Measurements from ENCODE around the gene ARF5. TPM values are rescaled to one million over a fixed set of nuclear protein-coding genes. Genes with fewer than 3 reads are reported as not detected.
"Not testable (repeated sequence)": the region's sequence is repeated elsewhere in the genome, so short reads cannot be mapped to it uniquely, and the experiment has no call there.

ARF5 gene
- polyA plus RNA-seq, 1 donor (not counting 4 experiments of a cell fraction or from before 2014, with no cell fraction given): 274 TPM

DNA sequence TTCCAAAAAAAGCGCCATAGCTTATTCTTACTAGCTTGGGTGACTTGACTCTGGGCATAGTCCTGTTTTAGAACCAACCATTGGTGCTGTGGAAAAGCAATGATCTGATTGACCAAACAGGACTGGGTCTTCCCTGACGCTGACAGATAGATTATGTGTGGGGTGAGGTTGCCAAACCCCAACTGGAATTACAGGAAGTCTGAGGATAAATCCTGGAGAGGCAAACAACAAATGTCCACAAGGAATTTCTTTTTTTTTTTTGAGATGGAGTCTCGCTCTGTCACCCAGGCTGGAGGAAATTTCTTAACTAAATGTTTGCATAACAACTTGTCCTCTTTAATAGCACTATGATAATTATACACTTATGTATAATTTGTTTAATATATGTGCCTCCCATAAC lies 22.0 kb upstream of the ARF5 start:
- DNase-seq (ENCODE audit: low read depth, low spot score) (no peak), FAIRE-seq (no peak)
- Histone ChIP-seq H3K36me3 (ENCODE audit: control insufficient read depth in 2 of 2, extremely low read depth in 1 of 2, insufficient read depth in 2 of 2, low read length in 2 of 2) (no peaks in the 10 kb centered on the region), H3K27me3 (ENCODE audit: control insufficient read depth, extremely low read depth, insufficient read depth, low read length) (no peaks in the 10 kb centered on the region), H3K4me1 (ENCODE audit: control insufficient read depth, extremely low read depth, insufficient read depth, low read length) (no peaks in the 10 kb centered on the region), H3K9me3 (ENCODE audit: control insufficient read depth, low read depth, low read length) (no peaks in the 10 kb centered on the region), H3K9ac (ENCODE audit: control insufficient read depth, extremely low read depth, insufficient read depth, low read length) (no peak overlapping the region), H3K9me1 (ENCODE audit: control insufficient read depth, extremely low read depth, insufficient read depth, low read length) (no peaks in the 10 kb centered on the region), H2AFZ (ENCODE audit: control insufficient read depth, low read length) (no peak overlapping the region), H3K79me2 (ENCODE audit: control insufficient read depth, insufficient read depth, low read length) (no peaks in the 10 kb centered on the region), H3K4me3 (ENCODE audit: control insufficient read depth in 2 of 3, extremely low read depth in 1 of 3, insufficient read depth in 2 of 3, low read depth in 1 of 3, low read length in 3 of 3) (no peak overlapping the region), H4K20me1 (ENCODE audit: control insufficient read depth, extremely low read depth, insufficient read depth, low read length) (no peaks in the 10 kb centered on the region), H3K4me2 (ENCODE audit: control insufficient read depth, extremely low read depth, insufficient read depth, low read depth, low read length) (no peak overlapping the region), H3K27ac (ENCODE audit: control insufficient read depth, insufficient read depth, low read length) (no peak overlapping the region)
- TF ChIP-seq, protein P1, sequence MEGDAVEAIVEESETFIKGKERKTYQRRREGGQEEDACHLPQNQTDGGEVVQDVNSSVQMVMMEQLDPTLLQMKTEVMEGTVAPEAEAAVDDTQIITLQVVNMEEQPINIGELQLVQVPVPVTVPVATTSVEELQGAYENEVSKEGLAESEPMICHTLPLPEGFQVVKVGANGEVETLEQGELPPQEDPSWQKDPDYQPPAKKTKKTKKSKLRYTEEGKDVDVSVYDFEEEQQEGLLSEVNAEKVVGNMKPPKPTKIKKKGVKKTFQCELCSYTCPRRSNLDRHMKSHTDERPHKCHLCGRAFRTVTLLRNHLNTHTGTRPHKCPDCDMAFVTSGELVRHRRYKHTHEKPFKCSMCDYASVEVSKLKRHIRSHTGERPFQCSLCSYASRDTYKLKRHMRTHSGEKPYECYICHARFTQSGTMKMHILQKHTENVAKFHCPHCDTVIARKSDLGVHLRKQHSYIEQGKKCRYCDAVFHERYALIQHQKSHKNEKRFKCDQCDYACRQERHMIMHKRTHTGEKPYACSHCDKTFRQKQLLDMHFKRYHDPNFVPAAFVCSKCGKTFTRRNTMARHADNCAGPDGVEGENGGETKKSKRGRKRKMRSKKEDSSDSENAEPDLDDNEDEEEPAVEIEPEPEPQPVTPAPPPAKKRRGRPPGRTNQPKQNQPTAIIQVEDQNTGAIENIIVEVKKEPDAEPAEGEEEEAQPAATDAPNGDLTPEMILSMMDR (optimal IDR thresholded peaks at IDR 0.05 in 1 of 3, IDR thresholded peaks at IDR 0.05 in 1 of 3, conservative IDR thresholded peaks at IDR 0.05 in 1 of 3; ENCODE audit: extremely low read depth in 1 of 3, insufficient read depth in 2 of 3, low read length in 3 of 3): no peak
- TF ChIP-seq EZH2 (IDR thresholded peaks at IDR 0.05; ENCODE audit: low read length): no peak
- dilution Hi-C loops (cut with MboI; ENCODE audit: extremely low pct_ligation_motif_present, low sequenced_read_pairs): no loop called here

GRCh38 chr7:127568034-127568433 lies 20.2 kb upstream of the ARF5 start:
- H3K9ac ChIP-seq (ENCODE audit: control insufficient read depth, extremely low read depth, insufficient read depth, low read length); H3K79me2 ChIP-seq (ENCODE audit: control insufficient read depth, insufficient read depth, low read length); H3K9me1 ChIP-seq (ENCODE audit: control insufficient read depth, extremely low read depth, insufficient read depth, low read length); DNase-seq (ENCODE audit: low read depth, low spot score); FAIRE-seq; H4K20me1 ChIP-seq (ENCODE audit: control insufficient read depth, extremely low read depth, insufficient read depth, low read length); H3K4me2 ChIP-seq (ENCODE audit: control insufficient read depth, extremely low read depth, insufficient read depth, low read depth, low read length); H3K36me3 ChIP-seq (ENCODE audit: control insufficient read depth in 2 of 2, extremely low read depth in 1 of 2, insufficient read depth in 2 of 2, low read length in 2 of 2); H3K9me3 ChIP-seq (ENCODE audit: control insufficient read depth, low read depth, low read length); H3K27me3 ChIP-seq (ENCODE audit: control insufficient read depth, extremely low read depth, insufficient read depth, low read length); H3K27ac ChIP-seq (ENCODE audit: control insufficient read depth, insufficient read depth, low read length); H2AFZ ChIP-seq (ENCODE audit: control insufficient read depth, low read length); H3K4me3 ChIP-seq (ENCODE audit: control insufficient read depth in 2 of 3, extremely low read depth in 1 of 3, insufficient read depth in 2 of 3, low read depth in 1 of 3, low read length in 3 of 3); H3K4me1 ChIP-seq (ENCODE audit: control insufficient read depth, extremely low read depth, insufficient read depth, low read length); dilution Hi-C loops (cut with MboI; ENCODE audit: extremely low pct_ligation_motif_present, low sequenced_read_pairs): not testable (repeated sequence)

DNA sequence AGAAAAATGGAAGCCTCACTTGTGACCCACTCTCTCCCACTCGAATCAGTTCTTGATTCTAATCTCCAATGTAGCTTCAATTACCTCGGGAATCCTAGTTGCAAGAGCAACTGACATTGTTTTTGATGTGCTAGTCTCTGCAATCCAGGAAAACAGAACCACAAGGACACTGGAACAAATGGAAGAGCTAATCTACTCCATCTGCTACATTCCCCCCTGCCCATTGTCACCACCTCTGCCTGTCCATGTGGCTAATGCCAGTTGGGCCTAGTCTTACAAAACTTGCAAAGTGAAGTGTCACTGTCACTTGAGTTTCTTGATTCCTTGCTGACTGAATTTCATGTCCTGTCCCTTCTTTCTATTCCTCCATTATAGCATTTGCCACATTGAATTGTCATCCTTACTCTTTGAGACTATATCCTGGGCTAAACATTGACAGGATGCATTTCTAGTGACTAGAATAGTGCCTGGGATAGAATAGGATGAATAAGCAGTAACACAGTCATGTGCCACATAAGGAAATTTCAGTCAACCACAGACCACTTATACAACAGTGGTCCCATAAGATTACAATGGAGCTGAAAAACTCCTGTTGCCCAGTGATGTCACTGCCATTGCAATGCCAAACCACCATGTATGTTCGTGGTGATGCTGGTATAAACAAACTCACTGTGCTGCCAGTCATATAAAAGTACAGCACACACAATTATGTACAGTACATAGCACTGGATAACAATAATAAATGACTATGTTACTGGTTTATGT lies 16.3 kb upstream of the ARF5 start:
- dilution Hi-C loops (cut with MboI; ENCODE audit: extremely low pct_ligation_motif_present, low sequenced_read_pairs): no loop called here
- no peaks in the 10 kb centered on the region for H3K79me2 ChIP-seq (ENCODE audit: control insufficient read depth, insufficient read depth, low read length)
- H3K9me1 ChIP-seq (ENCODE audit: control insufficient read depth, extremely low read depth, insufficient read depth, low read length): no peaks in the 10 kb centered on the region
- no peak for DNase-seq (ENCODE audit: low read depth, low spot score)
- H3K9me3 ChIP-seq (ENCODE audit: control insufficient read depth, low read depth, low read length): no peaks in the 10 kb centered on the region
- H3K4me3 ChIP-seq (ENCODE audit: control insufficient read depth in 2 of 3, extremely low read depth in 1 of 3, insufficient read depth in 2 of 3, low read depth in 1 of 3, low read length in 3 of 3): no peak overlapping the region
- H3K9ac ChIP-seq (ENCODE audit: control insufficient read depth, extremely low read depth, insufficient read depth, low read length): no peak overlapping the region
- H2AFZ ChIP-seq (ENCODE audit: control insufficient read depth, low read length): no peak overlapping the region
- H3K4me2 ChIP-seq (ENCODE audit: control insufficient read depth, extremely low read depth, insufficient read depth, low read depth, low read length): no peak overlapping the region
- TF ChIP-seq, protein P1 (optimal IDR thresholded peaks at IDR 0.05 in 1 of 3, IDR thresholded peaks at IDR 0.05 in 1 of 3, conservative IDR thresholded peaks at IDR 0.05 in 1 of 3; ENCODE audit: extremely low read depth in 1 of 3, insufficient read depth in 2 of 3, low read length in 3 of 3): no peak
- TF ChIP-seq EZH2 (IDR thresholded peaks at IDR 0.05; ENCODE audit: low read length): no peak
- no peak for FAIRE-seq
- no peaks in the 10 kb centered on the region for H4K20me1 ChIP-seq (ENCODE audit: control insufficient read depth, extremely low read depth, insufficient read depth, low read length)
- no peaks in the 10 kb centered on the region for H3K36me3 ChIP-seq (ENCODE audit: control insufficient read depth in 2 of 2, extremely low read depth in 1 of 2, insufficient read depth in 2 of 2, low read length in 2 of 2)
- H3K4me1 ChIP-seq (ENCODE audit: control insufficient read depth, extremely low read depth, insufficient read depth, low read length): no peaks in the 10 kb centered on the region
- no peaks in the 10 kb centered on the region for H3K27me3 ChIP-seq (ENCODE audit: control insufficient read depth, extremely low read depth, insufficient read depth, low read length)
- no peak overlapping the region for H3K27ac ChIP-seq (ENCODE audit: control insufficient read depth, insufficient read depth, low read length)

All from keratinocyte (primary cell).